OCI-LY1 (cell line): ENCODE measurements around the gene PKIG.

Experiments
- H2AFZ ChIP-seq: fragments of 200-600 bp; sonication (generic), shearing (Covaris generic); 2 replicates; pipeline ENCODE4 v1.6.0; 2014; ENCODE audit warnings: antibody characterized with exemption, mild to moderate bottlenecking, low read length
- H3F3A ChIP-seq: fragments of 200-600 bp; sonication (generic), shearing (Covaris generic); 2 replicates; pipeline ENCODE4 v1.6.0; 2014; ENCODE audit warnings: mild to moderate bottlenecking, antibody characterized with exemption, low read length, moderate library complexity; ENCODE audit not compliant: insufficient read depth
- H3K27ac ChIP-seq: fragments of 200-600 bp; sonication (generic); 2 replicates; pipeline ENCODE4 v1.5.1; 2014; ENCODE audit warnings: low read length, mixed run types, mild to moderate bottlenecking, low read depth; ENCODE audit not compliant: poor library complexity, severe bottlenecking
- H3K27me3 ChIP-seq: fragments of 200-600 bp; sonication (generic); 2 replicates; pipeline ENCODE4 v1.6.0; 2014; ENCODE audit warnings: antibody characterized with exemption, mild to moderate bottlenecking, low read length, moderate library complexity; ENCODE audit not compliant: insufficient read depth
- H3K36me3 ChIP-seq: fragments of 200-600 bp; sonication (generic); 2 replicates; pipeline ENCODE4 v1.6.1; 2014; ENCODE audit warnings: mild to moderate bottlenecking, antibody characterized with exemption, low read length, moderate library complexity, mixed read lengths; ENCODE audit not compliant: insufficient read depth
- H3K4me1 ChIP-seq: fragments of 200-600 bp; sonication (generic); 2 replicates; pipeline ENCODE4 v1.5.1; 2014; ENCODE audit warnings: mild to moderate bottlenecking, low read length, moderate library complexity; ENCODE audit not compliant: insufficient read depth, severe bottlenecking
- H3K4me2 ChIP-seq: fragments of 200-600 bp; sonication (generic), shearing (Covaris generic); 2 replicates; pipeline ENCODE4 v1.6.1; 2014; ENCODE audit warnings: low read length
- H3K4me3 ChIP-seq: fragments of 200-600 bp; sonication (generic); 2 replicates; pipeline ENCODE4 v1.5.1; 2014; ENCODE audit warnings: low read length, low read depth, mild to moderate bottlenecking, mixed read lengths; ENCODE audit not compliant: poor library complexity, severe bottlenecking
- H3K79me2 ChIP-seq: fragments of 200-600 bp; shearing (Covaris generic); 2 replicates; pipeline ENCODE4 v1.6.1; 2016; ENCODE audit warnings: mixed run types, low read length, mixed read lengths; ENCODE audit not compliant: insufficient read depth
- H3K9ac ChIP-seq: fragments of 200-600 bp; sonication (generic), shearing (Covaris generic); 2 replicates; pipeline ENCODE4 v1.6.1; 2014; ENCODE audit warnings: mild to moderate bottlenecking, low read length, mixed read lengths
- H3K9me2 ChIP-seq: fragments of 200-600 bp; sonication (generic), shearing (Covaris generic); 2 replicates; pipeline ENCODE4 v1.6.1; 2014; ENCODE audit warnings: low read depth, mild to moderate bottlenecking, low read length, mixed read lengths
- H3K9me3 ChIP-seq: fragments of 200-600 bp; shearing (Covaris generic); 2 replicates; pipeline ENCODE4 v1.6.1; 2014; ENCODE audit warnings: low read length, mixed read lengths
- H4K20me1 ChIP-seq: fragments of 200-600 bp; sonication (generic), shearing (Covaris generic); 2 replicates; pipeline ENCODE4 v1.6.0; 2016; ENCODE audit warnings: mild to moderate bottlenecking, low read length; ENCODE audit not compliant: insufficient read depth
- EZH2 ChIP-seq: fragments of 200-600 bp; sonication (generic), shearing (Covaris generic); IDR thresholded peaks from 2 replicates; pipeline ENCODE4 v1.8.0; 2017; ENCODE audit warnings: borderline replicate concordance, mixed run types, mild to moderate bottlenecking, antibody characterized with exemption, low read length, moderate library complexity, mixed read lengths
- TF ChIP-seq, protein P1 (sequence below): fragments of 200-600 bp; sonication (generic), shearing (Covaris generic); IDR thresholded peaks from 2 replicates; pipeline ENCODE4 v1.5.1; 2017; ENCODE audit warnings: mild to moderate bottlenecking, antibody characterized with exemption, low read length, moderate library complexity, mixed read lengths

PKIG gene

DNA sequence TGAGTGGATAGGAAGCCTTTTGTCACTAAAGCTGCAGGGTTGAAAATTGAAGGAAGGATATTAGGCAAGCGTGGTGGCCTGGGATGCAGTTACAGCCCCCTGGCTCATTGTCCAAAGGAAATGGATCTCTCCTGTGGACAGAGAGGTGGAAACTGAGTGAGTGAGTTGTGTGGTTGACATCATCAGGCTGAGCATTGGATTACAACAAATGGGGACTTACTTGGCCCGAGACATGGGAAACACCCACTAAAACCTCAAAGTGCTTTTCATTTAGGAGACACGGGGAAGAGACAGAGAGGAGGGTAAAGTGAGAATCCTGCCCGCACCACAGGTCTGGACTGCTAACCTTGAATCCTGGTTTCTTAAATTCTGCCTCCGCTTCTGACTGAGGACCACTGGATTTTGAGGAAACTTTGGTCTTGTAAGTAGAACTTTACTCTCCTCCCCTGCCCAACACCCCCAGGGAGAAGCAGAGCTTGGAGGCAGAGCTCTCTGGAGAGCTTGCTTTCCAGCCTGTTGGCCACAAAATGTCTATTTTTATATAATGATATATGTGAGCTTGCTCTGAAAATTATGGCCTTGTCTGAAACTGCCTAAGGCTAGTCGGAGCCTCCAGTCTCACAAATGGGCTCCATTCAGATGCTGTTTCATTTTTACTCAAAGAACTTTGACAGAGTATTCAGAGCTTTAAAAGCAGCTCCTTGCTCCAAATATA is at the start of gene PKIG:
Gene PKIG, plus strand, starts transcription at position 269 of the 715 bp plus-strand sequence. CDS start 31,978 bp downstream, outside the sequence.
- Histone ChIP-seq H3K27me3 (no peaks in the 10 kb centered on the region), H2AFZ (peak within 1 kb of the TSS; percentile 35; the same call in 1 of the 2 replicates), H3K4me1 (peaks cover 86% of the 10 kb centered on the region), H3K4me3 (peak within 1 kb of the TSS; percentile 45), H3K36me3 (no peaks in the 10 kb centered on the region), H3F3A (peaks cover 6% of the 10 kb centered on the region; the same call in 1 of the 2 replicates), H4K20me1 (no peaks in the 10 kb centered on the region), H3K79me2 (no peaks in the 10 kb centered on the region), H3K9me2 (no peaks in the 10 kb centered on the region), H3K27ac (peak within 1 kb of the TSS; percentile 98), H3K4me2 (peak within 1 kb of the TSS; percentile 77), H3K9ac (peak within 1 kb of the TSS; percentile 67), H3K9me3 (no peaks in the 10 kb centered on the region)
- TF ChIP-seq, protein P1, sequence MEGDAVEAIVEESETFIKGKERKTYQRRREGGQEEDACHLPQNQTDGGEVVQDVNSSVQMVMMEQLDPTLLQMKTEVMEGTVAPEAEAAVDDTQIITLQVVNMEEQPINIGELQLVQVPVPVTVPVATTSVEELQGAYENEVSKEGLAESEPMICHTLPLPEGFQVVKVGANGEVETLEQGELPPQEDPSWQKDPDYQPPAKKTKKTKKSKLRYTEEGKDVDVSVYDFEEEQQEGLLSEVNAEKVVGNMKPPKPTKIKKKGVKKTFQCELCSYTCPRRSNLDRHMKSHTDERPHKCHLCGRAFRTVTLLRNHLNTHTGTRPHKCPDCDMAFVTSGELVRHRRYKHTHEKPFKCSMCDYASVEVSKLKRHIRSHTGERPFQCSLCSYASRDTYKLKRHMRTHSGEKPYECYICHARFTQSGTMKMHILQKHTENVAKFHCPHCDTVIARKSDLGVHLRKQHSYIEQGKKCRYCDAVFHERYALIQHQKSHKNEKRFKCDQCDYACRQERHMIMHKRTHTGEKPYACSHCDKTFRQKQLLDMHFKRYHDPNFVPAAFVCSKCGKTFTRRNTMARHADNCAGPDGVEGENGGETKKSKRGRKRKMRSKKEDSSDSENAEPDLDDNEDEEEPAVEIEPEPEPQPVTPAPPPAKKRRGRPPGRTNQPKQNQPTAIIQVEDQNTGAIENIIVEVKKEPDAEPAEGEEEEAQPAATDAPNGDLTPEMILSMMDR, result no peak
- no peak for TF ChIP-seq EZH2

DNA sequence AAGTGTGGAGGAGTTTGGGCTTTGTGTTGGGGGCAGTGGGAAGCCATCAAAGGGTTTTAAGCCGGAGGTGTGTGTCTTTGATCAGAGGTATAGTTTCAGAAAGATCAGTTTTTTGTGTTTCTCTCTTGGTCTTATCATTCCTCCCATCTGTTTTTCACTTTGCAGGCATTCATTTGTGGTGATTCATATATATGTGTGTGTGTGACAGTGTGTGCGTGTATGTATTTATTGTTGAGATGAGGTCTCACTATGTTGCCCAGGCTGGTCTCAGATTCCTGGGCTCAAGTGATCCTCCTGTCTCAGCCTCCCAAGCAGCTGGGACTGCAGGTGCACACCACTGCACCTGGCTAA is 49.4 kb upstream of the PKIG start:
- H3K36me3 ChIP-seq, result no peaks in the 10 kb centered on the region
- no peak overlapping the region for H3K27ac ChIP-seq
- no peak overlapping the region for H3K4me3 ChIP-seq
- no peaks in the 10 kb centered on the region; the same call in 1 of the 2 replicates for H3K27me3 ChIP-seq
- 0 out of 2 replicates have a peak, but pooled peaks cover 4% of the 10 kb centered on the region for H3F3A ChIP-seq
- H3K4me2 ChIP-seq, result no peak overlapping the region
- H3K4me1 ChIP-seq, result peaks cover 17% of the 10 kb centered on the region
- no peaks in the 10 kb centered on the region for H3K79me2 ChIP-seq
- no peaks in the 10 kb centered on the region for H4K20me1 ChIP-seq
- TF ChIP-seq, protein P1, result no peak
- TF ChIP-seq EZH2, result no peak
- no peaks in the 10 kb centered on the region for H3K9me3 ChIP-seq
- H2AFZ ChIP-seq, result no peak overlapping the region
- H3K9me2 ChIP-seq, result no peaks in the 10 kb centered on the region
- H3K9ac ChIP-seq, result no peak overlapping the region

DNA sequence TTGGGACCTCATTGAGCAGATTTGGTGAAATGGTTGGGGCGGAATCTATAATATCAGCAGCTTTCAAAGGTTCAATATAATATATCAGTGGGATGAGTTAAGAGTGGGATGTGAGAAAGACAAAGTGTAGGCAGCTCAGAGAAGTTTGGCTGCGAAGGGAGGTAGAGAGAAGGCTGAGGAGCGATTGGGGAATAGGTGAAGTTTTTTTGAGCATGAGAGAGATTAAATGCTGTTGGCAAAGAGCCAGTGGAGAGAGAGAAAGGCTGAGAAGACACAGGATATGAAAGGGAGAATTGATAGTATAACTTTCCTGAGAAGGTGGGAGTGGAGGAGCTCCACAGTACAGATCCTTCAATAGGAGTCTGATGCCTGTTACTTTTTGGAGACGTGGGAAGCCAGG is 48.5 kb upstream of the PKIG start:
- no peak overlapping the region for H3K4me2 ChIP-seq
- H3K4me3 ChIP-seq, result no peak overlapping the region
- H3K27ac ChIP-seq, result no peak overlapping the region
- H3F3A ChIP-seq, result 0 out of 2 replicates have a peak, but pooled peaks cover 4% of the 10 kb centered on the region
- peaks cover 17% of the 10 kb centered on the region for H3K4me1 ChIP-seq
- TF ChIP-seq EZH2, result no peak
- TF ChIP-seq, protein P1, result no peak
- no peaks in the 10 kb centered on the region for H3K79me2 ChIP-seq
- H3K9ac ChIP-seq, result no peak overlapping the region
- H4K20me1 ChIP-seq, result no peaks in the 10 kb centered on the region
- no peaks in the 10 kb centered on the region; the same call in 1 of the 2 replicates for H3K27me3 ChIP-seq
- H3K9me2 ChIP-seq, result no peaks in the 10 kb centered on the region
- no peaks in the 10 kb centered on the region for H3K36me3 ChIP-seq
- no peaks in the 10 kb centered on the region for H3K9me3 ChIP-seq
- H2AFZ ChIP-seq, result no peak overlapping the region
